Transverse colon (tissue), 3 donors: Measurements from ENCODE around the gene PTGES2.

Experiments
- CTCF ChIP-seq, 5 experiments: fragments of 200-600 bp in 3 of 5; fragments of 450-650 bp in 2 of 5; sonication (generic) in 3 of 5; IDR thresholded peaks; 1 replicate in 2 of 5; 2 replicates in 3 of 5; pipeline ENCODE4 v1.5.1; 2016 to 2017; ENCODE audit warnings: antibody characterized with exemption in 5 of 5, inconsistent platforms in 3 of 5, mild to moderate bottlenecking in 2 of 5, moderate library complexity in 1 of 5
- EP300 ChIP-seq: sonication (generic); formaldehyde crosslinking; IDR thresholded peaks from one replicate; pipeline ENCODE4 v1.6.1; 2017; ENCODE audit warnings: antibody characterized with exemption, low read depth

GRCh38 chr9:128169925-128170324, 42.4 kb upstream of the PTGES2 start:
- TF ChIP-seq CTCF (IDR thresholded peaks at IDR 0.05) = no peak
- TF ChIP-seq EP300 = no peak
